B cell (primary cell): ENCODE measurements around the gene GOLPH3. TPM values are rescaled to one million over a fixed set of nuclear protein-coding genes. Genes with fewer than 3 reads are reported as not detected.

ENCODE experiments used
- ATAC-seq: fragments of 200-7000 bp; cut with Tn5 transposase; one replicate; pipeline ENCODE4 v1.10.0; 2021; ENCODE audit warnings: low read depth, mild to moderate bottlenecking, moderate number of reproducible peaks, moderate library complexity
- CTCF ChIA-PET: fragments of 350-600 bp; sonication (Branson Sonifier 250); formaldehyde crosslinking; loops from one replicate; lab custom pipeline; 2021; ENCODE audit warnings: antibody characterized with exemption, inconsistent platforms; lab: Charles Lee
- POLR2A ChIA-PET: fragments of 350-600 bp; sonication (Branson Sonifier 250); formaldehyde crosslinking; loops from one replicate; lab custom pipeline; 2021; ENCODE audit warnings: antibody characterized with exemption; lab: Charles Lee
- DNase-seq: peaks from one replicate; pipeline ENCODE4 v3.0.0; 2013
- H2AFZ ChIP-seq: 2 replicates; pipeline ENCODE4 v1.6.1; 2012; ENCODE audit warnings: mild to moderate bottlenecking, low read depth, low read length; ENCODE audit not compliant: insufficient read depth, poor library complexity, severe bottlenecking
- H3K27ac ChIP-seq, 2 donors: 1 replicate in 1 of 2; 2 replicates in 1 of 2; pipeline ENCODE4 v1.5.1; 2012 to 2013; ENCODE audit warnings: low read length in 2 of 2, mild to moderate bottlenecking in 2 of 2, moderate library complexity in 1 of 2
- H3K27me3 ChIP-seq, 4 experiments: fragments of 200-600 bp in 1 of 4; sonication (generic) in 1 of 4; replicated peaks in 1 of 4; 1 replicate in 2 of 4; 2 replicates in 2 of 4; pipeline versions ENCODE4 v1.6.1 to v1.7.0; 2013 to 2016; ENCODE audit warnings: low read length in 3 of 4, mild to moderate bottlenecking in 2 of 4, mixed read lengths in 1 of 4, moderate library complexity in 1 of 4; ENCODE audit not compliant: insufficient read depth in 4 of 4, control insufficient read depth in 3 of 4; ENCODE audit errors: control extremely low read depth in 1 of 4
- H3K36me3 ChIP-seq, 2 experiments: replicated peaks in 1 of 2; 1 replicate in 1 of 2; 2 replicates in 1 of 2; pipeline versions ENCODE4 v1.6.1 to v1.7.1; 2013; ENCODE audit warnings: low read length in 1 of 2; ENCODE audit not compliant: insufficient read depth in 2 of 2, control insufficient read depth in 1 of 2; ENCODE audit errors: control extremely low read depth in 1 of 2, extremely low read depth in 1 of 2
- H3K4me1 ChIP-seq, 2 donors: fragments of 200-600 bp in 1 of 2; sonication (generic) in 1 of 2; 1 replicate in 1 of 2; 2 replicates in 1 of 2; pipeline versions ENCODE4 v1.5.1 to v1.6.1; 2013 to 2017; ENCODE audit warnings: low read length in 2 of 2; ENCODE audit not compliant: control insufficient read depth in 2 of 2, insufficient read depth in 2 of 2
- H3K4me2 ChIP-seq: replicated peaks from 2 replicates; pipeline ENCODE3; 2012; ENCODE audit warnings: mild to moderate bottlenecking, low read depth, low read length; ENCODE audit not compliant: poor library complexity, severe bottlenecking
- H3K4me3 ChIP-seq, 5 experiments: fragments of 200-600 bp in 1 of 5; sonication (generic) in 1 of 5; 1 replicate in 3 of 5; 2 replicates in 2 of 5; pipeline versions ENCODE4 v1.5.1 to v1.7.0; 2011 to 2016; ENCODE audit warnings: low read length in 4 of 5, mild to moderate bottlenecking in 4 of 5, low read depth in 2 of 5, control low read depth in 1 of 5, moderate library complexity in 1 of 5; ENCODE audit not compliant: insufficient read depth in 1 of 5; ENCODE audit errors: control extremely low read depth in 1 of 5, extremely low read depth in 1 of 5
- H3K79me2 ChIP-seq: fragments of 200-600 bp; sonication (generic); one replicate; pipeline ENCODE4 v1.6.0; 2016; ENCODE audit warnings: low read length; ENCODE audit not compliant: control insufficient read depth, insufficient read depth
- H3K9ac ChIP-seq: fragments of 200-600 bp; sonication (generic); 2 replicates; pipeline ENCODE4 v1.6.1; 2017; ENCODE audit warnings: mild to moderate bottlenecking, low read length, moderate library complexity
- H3K9me3 ChIP-seq, 3 donors: one replicate each; pipeline versions ENCODE4 v1.6.1 to v1.7.1; 2013; ENCODE audit warnings: low read length in 2 of 3; ENCODE audit not compliant: control insufficient read depth in 2 of 3, insufficient read depth in 1 of 3; ENCODE audit errors: control extremely low read depth in 1 of 3
- H4K20me1 ChIP-seq: 2 replicates; pipeline ENCODE4 v1.6.0; 2012; ENCODE audit warnings: mild to moderate bottlenecking, low read length; ENCODE audit not compliant: insufficient read depth, control insufficient read depth, poor library complexity, severe bottlenecking
- H3K27ac Mint-ChIP-seq: one replicate; pipeline ENCODE4 v1.8.0; 2021; ENCODE audit warnings: mixed read lengths
- H3K27me3 Mint-ChIP-seq: one replicate; pipeline ENCODE4 v1.8.0; 2021; ENCODE audit warnings: mixed read lengths
- H3K4me1 Mint-ChIP-seq: one replicate; pipeline ENCODE4 v1.8.0; 2021; ENCODE audit warnings: mixed read lengths
- H3K4me3 Mint-ChIP-seq: one replicate; pipeline ENCODE4 v1.8.0; 2021; ENCODE audit warnings: mixed read lengths
- H3K9me3 Mint-ChIP-seq: one replicate; pipeline ENCODE4 v1.8.0; 2022; ENCODE audit warnings: mixed read lengths; ENCODE audit not compliant: insufficient read depth
- CTCF ChIP-seq: fragments of 200-600 bp; IDR thresholded peaks from one replicate; pipeline ENCODE4 v1.8.0; 2022; ENCODE audit warnings: antibody characterized with exemption, mild to moderate bottlenecking
- EZH2 ChIP-seq: IDR thresholded peaks from 2 replicates; pipeline ENCODE4 v1.6.1; 2012; ENCODE audit warnings: borderline replicate concordance, low read depth, mild to moderate bottlenecking, moderate library complexity, low read length; ENCODE audit not compliant: insufficient read depth, poor library complexity, severe bottlenecking
- WGBS: methylation state at CpG from one replicate; pipeline ENCODE4 v1.1.5; 2013; ENCODE audit warnings: missing lambda C conversion rate; ENCODE audit not compliant: insufficient coverage; 5-methylcytosine and 5-hydroxymethylcytosine counted together
- intact Hi-C: fragments of 100-400 bp; cut with micrococcal nuclease; formaldehyde crosslinking; loops from one replicate; pipeline ENCODE4 v1.10.0; 2022
- polyA plus RNA-seq: library from polyadenylated mRNA; depleted of rRNA; stranded (reverse); fragments of >200 nt; gene quantifications from 2 replicates; pipeline ENCODE4 v1.2.3, GENCODE V29; 2012
- total RNA-seq, 2 donors: library from RNA; stranded (reverse); fragments of 120-200 nt in 1 of 2; gene quantifications; 1 replicate in 1 of 2; 2 replicates in 1 of 2; pipeline versions ENCODE4 v1.2.3 to v1.2.4, GENCODE V29; 2013 to 2022

The GOLPH3 gene
- total and polyA plus RNA-seq, 2 donors (not counting 1 experiment from before 2014, with no cell fraction given) = 16.2 to 62.6 TPM

- Mint-ChIP-seq H3K4me1 (peaks cover 7% of the 10 kb centered on the region), H3K9me3 (no peaks in the 10 kb centered on the region), H3K27ac (no peak overlapping the region), H3K27me3 (no peaks in the 10 kb centered on the region), H3K4me3 (no peak overlapping the region)
- no peaks in the 10 kb centered on the region for H3K9me3 ChIP-seq
- H3K36me3 ChIP-seq = no peaks in the 10 kb centered on the region
- no peak overlapping the region for H3K9ac ChIP-seq
- no peak overlapping the region for H3K4me2 ChIP-seq
- no peaks in the 10 kb centered on the region for H3K79me2 ChIP-seq
- CTCF ChIA-PET = no interaction called here
- POLR2A ChIA-PET = no interaction called here
- H3K4me3 ChIP-seq = no peak overlapping the region
- no peak for TF ChIP-seq CTCF
- no peak for TF ChIP-seq EZH2
- intact Hi-C loops = no loop called here
- WGBS = 95% methylated on average over 4 of the region's 6 CpGs
- no peak for ATAC-seq
- H3K27me3 ChIP-seq = no peaks in the 10 kb centered on the region
- H3K27ac ChIP-seq = no peak overlapping the region
- no peak overlapping the region for H2AFZ ChIP-seq
- H4K20me1 ChIP-seq = no peaks in the 10 kb centered on the region
- DNase-seq = no peak
- H3K4me1 ChIP-seq = peaks cover 9 to 10% of the 10 kb centered on the region in 2 donors
Observed at GRCh38 chr5:32197032-32197431, 22.9 kb upstream of the GOLPH3 start.

GRCh38 chr5:32195265-32195664 is 21.1 kb upstream of the GOLPH3 start:
- no peaks in the 10 kb centered on the region for H3K9me3 Mint-ChIP-seq
- Histone ChIP-seq H2AFZ (no peak overlapping the region), H4K20me1 (no peaks in the 10 kb centered on the region), H3K36me3 (no peaks in the 10 kb centered on the region), H3K27ac (no peak overlapping the region), H3K9me3 (no peaks in the 10 kb centered on the region), H3K27me3 (no peaks in the 10 kb centered on the region), H3K79me2 (no peaks in the 10 kb centered on the region), H3K9ac (no peak overlapping the region), H3K4me3 (no peak overlapping the region), H3K4me1 (peaks cover 9 to 10% of the 10 kb centered on the region in 2 donors), H3K4me2 (no peak overlapping the region)
- POLR2A ChIA-PET = interaction anchor here (0.7 kb wide), 2 partner anchors 11 to 15 kb away, joined by 3 to 6 read pairs; no protein-coding TSS in a partner anchor
- 94% methylated on average over 2 of the region's 5 CpGs for WGBS
- intact Hi-C loops = no loop called here
- H3K27me3 Mint-ChIP-seq = no peaks in the 10 kb centered on the region
- H3K4me3 Mint-ChIP-seq = no peak overlapping the region
- DNase-seq = no peak
- CTCF ChIA-PET = no interaction called here
- no peak for ATAC-seq
- TF ChIP-seq CTCF (no peak), EZH2 (no peak)
- H3K27ac Mint-ChIP-seq = no peak overlapping the region
- peaks cover 7% of the 10 kb centered on the region for H3K4me1 Mint-ChIP-seq
